HepG2 (cell line): Measurements from ENCODE around the gene LDB2. TPM values are rescaled to one million over a fixed set of nuclear protein-coding genes. Genes with fewer than 3 reads are reported as not detected.

Source experiments
- ATAC-seq: fragments of 200-7000 bp; cut with Tn5 transposase; 3 replicates; pipeline ENCODE4 v1.9.1; 2020; ENCODE audit warnings: mild to moderate bottlenecking, moderate library complexity
- BruUV-seq: library from RNA; stranded (reverse); fragments of 400-500 nt; replicated peaks from 2 replicates; lab custom pipeline; 2021; lab: Mats Ljungman, UMichigan
- CTCF ChIA-PET: fragments of 300-600 bp; formaldehyde crosslinking; extraction: SDS; loops from one replicate; lab custom pipeline; 2021; ENCODE audit warnings: low total read pairs, inconsistent platforms, low intra/inter-chr PET ratio; lab: Yijun Ruan, JAX
- POLR2A ChIA-PET: fragments of 350-600 bp; sonication (Branson Sonifier 250); formaldehyde crosslinking; loops from one replicate; lab custom pipeline; 2020; ENCODE audit warnings: antibody characterized with exemption, inconsistent platforms; lab: Yijun Ruan, JAX
- DNase-seq: peaks from one replicate; pipeline ENCODE4 v3.0.0-alpha.2; 2015; ENCODE audit warnings: low spot score
- FAIRE-seq: peaks from 3 replicates; lab custom pipeline; 2011; peaks lifted over from hg19 to GRCh38; lab: Jason Lieb, UNC
- H2AFZ ChIP-seq: one replicate; pipeline ENCODE4 v1.6.1; 2011; ENCODE audit warnings: low read length, inconsistent platforms
- H3K27ac ChIP-seq: fragments of 300-600 bp; 3 replicates; pipeline ENCODE4 v1.8.0; 2011; ENCODE audit warnings: mixed run types, mild to moderate bottlenecking, mixed read lengths, low read length, inconsistent platforms; ENCODE audit not compliant: insufficient read depth; ENCODE audit errors: extremely low read length
- H3K27me3 ChIP-seq, 2 experiments: fragments of 200-600 bp in 1 of 2; 2 replicates in 1 of 2; 3 replicates in 1 of 2; pipeline versions ENCODE4 v1.6.0 to v1.8.0; 2011; ENCODE audit warnings: low read length in 2 of 2, mild to moderate bottlenecking in 2 of 2, moderate library complexity in 2 of 2, inconsistent platforms in 1 of 2; ENCODE audit not compliant: insufficient read depth in 2 of 2, control insufficient read depth in 1 of 2
- H3K36me3 ChIP-seq, 2 experiments: fragments of 200-600 bp in 1 of 2; replicated peaks in 1 of 2; 2 replicates in 1 of 2; 3 replicates in 1 of 2; pipeline versions ENCODE4 v1.5.1 to v1.8.0; 2011; ENCODE audit warnings: low read length in 2 of 2, inconsistent platforms in 1 of 2; ENCODE audit not compliant: insufficient read depth in 2 of 2, control insufficient read depth in 1 of 2
- H3K4me1 ChIP-seq: 2 replicates; pipeline ENCODE4 v1.5.1; 2012; ENCODE audit warnings: low read length, inconsistent platforms; ENCODE audit not compliant: insufficient read depth
- H3K4me2 ChIP-seq: 2 replicates; pipeline ENCODE4 v1.6.0; 2011; ENCODE audit warnings: low read depth, low read length, inconsistent platforms
- H3K4me3 ChIP-seq, 3 experiments: fragments of 200-600 bp in 1 of 3; sonication (generic), shearing (Covaris generic) in 1 of 3; replicated peaks in 1 of 3; 2 replicates each; pipeline ENCODE4 v1.5.1; 2011 to 2016; ENCODE audit warnings: low read length in 3 of 3, inconsistent platforms in 2 of 3, low read depth in 2 of 3, mild to moderate bottlenecking in 2 of 3, control low read depth in 1 of 3, mixed read lengths in 1 of 3; ENCODE audit not compliant: insufficient read depth in 1 of 3
- H3K79me2 ChIP-seq: one replicate; pipeline ENCODE4 v1.6.1; 2011; ENCODE audit warnings: low read length, inconsistent platforms; ENCODE audit not compliant: insufficient read depth
- H3K9ac ChIP-seq: 2 replicates; pipeline ENCODE4 v1.6.0; 2011; ENCODE audit warnings: mild to moderate bottlenecking, low read depth, low read length, inconsistent platforms; ENCODE audit not compliant: insufficient read depth
- H3K9me3 ChIP-seq: 2 replicates; pipeline ENCODE4 v1.5.1; 2012; ENCODE audit warnings: mild to moderate bottlenecking, low read length
- H4K20me1 ChIP-seq: 2 replicates; pipeline ENCODE4 v1.6.0; 2011; ENCODE audit warnings: inconsistent platforms, mild to moderate bottlenecking, low read length, moderate library complexity; ENCODE audit not compliant: insufficient read depth
- ARID4A ChIP-seq: sonication (generic); formaldehyde crosslinking; IDR thresholded peaks from 2 replicates; pipeline ENCODE4 v1.5.0; 2020; ENCODE audit warnings: mild to moderate bottlenecking, missing genetic modification reagents, borderline replicate concordance
- CBFB ChIP-seq: sonication (generic); formaldehyde crosslinking; IDR thresholded peaks from 2 replicates; pipeline ENCODE4 v1.4.0; 2020; ENCODE audit warnings: missing genetic modification reagents
- CEBPG ChIP-seq: IDR thresholded peaks from 2 replicates; pipeline ENCODE4 v1.6.1; 2016
- DR1 ChIP-seq: sonication (generic); formaldehyde crosslinking; IDR thresholded peaks from 2 replicates; pipeline ENCODE4 v1.8.0; 2021; ENCODE audit warnings: mild to moderate bottlenecking, missing genetic modification reagents, inconsistent platforms
- GMEB1 ChIP-seq: sonication (generic); formaldehyde crosslinking; IDR thresholded peaks from 2 replicates; pipeline ENCODE4 v1.5.1; 2020; ENCODE audit warnings: missing genetic modification reagents, mild to moderate bottlenecking, borderline replicate concordance
- HES4 ChIP-seq: sonication (generic); formaldehyde crosslinking; IDR thresholded peaks from 2 replicates; pipeline ENCODE4 v1.9.0; 2021; ENCODE audit warnings: mild to moderate bottlenecking, missing genetic modification reagents, borderline replicate concordance
- HNRNPK ChIP-seq: fragments of 200-400 bp; formaldehyde crosslinking; IDR thresholded peaks from 2 replicates; pipeline ENCODE4 v1.6.1; 2018; ENCODE audit warnings: low read length, low read depth, moderate library complexity, mild to moderate bottlenecking; ENCODE audit not compliant: poor library complexity, severe bottlenecking
- PHF21A ChIP-seq: sonication (generic); formaldehyde crosslinking; IDR thresholded peaks from 2 replicates; pipeline ENCODE4 v1.5.0; 2020; ENCODE audit warnings: mild to moderate bottlenecking, missing genetic modification reagents
- PLSCR1 ChIP-seq: sonication (generic); formaldehyde crosslinking; IDR thresholded peaks from 2 replicates; pipeline ENCODE4 v1.5.0; 2020; ENCODE audit warnings: missing genetic modification reagents, mild to moderate bottlenecking, borderline replicate concordance
- ZBTB3 ChIP-seq: sonication (generic); formaldehyde crosslinking; IDR thresholded peaks from 2 replicates; pipeline ENCODE4 v1.4.0; 2020; ENCODE audit warnings: low read depth, mild to moderate bottlenecking, moderate library complexity, missing genetic modification reagents, borderline replicate concordance
- ZFP90 ChIP-seq: sonication (generic); formaldehyde crosslinking; IDR thresholded peaks from 2 replicates; pipeline ENCODE4 v1.8.0; 2022; ENCODE audit warnings: missing genetic modification reagents, mild to moderate bottlenecking, inconsistent platforms, borderline replicate concordance
- ZNF180 ChIP-seq: sonication (generic); formaldehyde crosslinking; IDR thresholded peaks from 2 replicates; pipeline ENCODE4 v1.4.0; 2020; ENCODE audit warnings: low read depth, missing genetic modification reagents, borderline replicate concordance
- ZNF549 ChIP-seq: sonication (generic); formaldehyde crosslinking; IDR thresholded peaks from 2 replicates; pipeline ENCODE4 v1.5.0; 2020; ENCODE audit warnings: missing genetic modification reagents
- ZNF747 ChIP-seq: sonication (generic); formaldehyde crosslinking; IDR thresholded peaks from 2 replicates; pipeline ENCODE4 v1.8.1; 2023; ENCODE audit warnings: missing genetic modification reagents, mild to moderate bottlenecking, borderline replicate concordance
- ZNF790 ChIP-seq: sonication (generic); formaldehyde crosslinking; IDR thresholded peaks from 2 replicates; pipeline ENCODE4 v1.8.0; 2022; ENCODE audit warnings: missing genetic modification reagents, mild to moderate bottlenecking, borderline replicate concordance
- ZNF879 ChIP-seq: sonication (generic); formaldehyde crosslinking; IDR thresholded peaks from 2 replicates; pipeline ENCODE4 v1.8.1; 2023; ENCODE audit warnings: missing genetic modification reagents
- ZSCAN5A ChIP-seq: sonication (generic); formaldehyde crosslinking; IDR thresholded peaks from 2 replicates; pipeline ENCODE4 v1.8.0; 2022; ENCODE audit warnings: mild to moderate bottlenecking, missing genetic modification reagents, borderline replicate concordance
- WGBS: methylation state at CpG from one replicate; pipeline ENCODE4 v1.1.6; 2017; ENCODE audit warnings: low lambda C conversion rate; 5-methylcytosine and 5-hydroxymethylcytosine counted together
- in situ Hi-C: cut with HindIII; loops from 2 replicates; pipeline ENCODE4 v1.10.0; 2017; ENCODE audit warnings: low pct_unique_long_range_greater_than_20kb; ENCODE audit not compliant: extremely low pct_ligation_motif_present
- intact Hi-C: fragments of 100-400 bp; cut with micrococcal nuclease; formaldehyde crosslinking; loops from one replicate; pipeline ENCODE4 v1.10.0; 2022; ENCODE audit not compliant: unreplicated experiment
- polyA plus RNA-seq, 8 experiments: library from polyadenylated mRNA; depleted of rRNA in 3 of 8; stranded (reverse) in 7 of 8; unstranded in 1 of 8; fragments of >200 nt; fragmentation: Illumina TruSeq in 4 of 8; extraction: Trizol in 4 of 8; gene quantifications; 2 replicates each; pipeline versions ENCODE4 v1.2.1 to v1.2.3, GENCODE V29; 2011 to 2016; ENCODE audit warnings: low read depth in 4 of 8, missing spikeins in 1 of 8, mixed read lengths in 1 of 8; ENCODE audit not compliant: insufficient read depth in 1 of 8
- total RNA-seq, 5 experiments: library from RNA; depleted of rRNA; stranded (reverse); fragments of >200 nt; fragmentation: Illumina TruSeq; extraction: Trizol; gene quantifications; 2 replicates each; pipeline ENCODE4 v1.2.3, GENCODE V29; 2016; ENCODE audit warnings: low read depth in 1 of 5

Gene LDB2
- total and polyA plus RNA-seq, 2 of the 13 experiments (the other 11 are each of a cell fraction or from before 2014, with no cell fraction given) = not detected

GRCh38 chr4:16691450-16691849 is 207.0 kb downstream of the LDB2 start:
- FAIRE-seq = no peak
- no peak overlapping the region for H3K4me3 ChIP-seq
- H3K79me2 ChIP-seq = no peaks in the 10 kb centered on the region
- TF ChIP-seq ARID4A (CRISPR knock-in tag) = no peak
- TF ChIP-seq CEBPG (CRISPR knock-in tag) = no peak
- no peak for TF ChIP-seq CBFB
- no peak for TF ChIP-seq HNRNPK
- TF ChIP-seq ZNF879 = no peak
- TF ChIP-seq ZSCAN5A = no peak
- no peak for TF ChIP-seq DR1 (CRISPR knock-in tag)
- TF ChIP-seq ZNF790 (CRISPR knock-in tag) = no peak
- no peak for TF ChIP-seq ZFP90
- no peak for TF ChIP-seq HES4 (CRISPR knock-in tag)
- TF ChIP-seq ZNF180 = no peak
- no peak for TF ChIP-seq PLSCR1 (CRISPR knock-in tag)
- TF ChIP-seq GMEB1 (CRISPR knock-in tag) = no peak
- no peak for TF ChIP-seq PHF21A (CRISPR knock-in tag)
- TF ChIP-seq ZNF549 (CRISPR knock-in tag) = no peak
- no peak for TF ChIP-seq ZNF747 (CRISPR knock-in tag)
- TF ChIP-seq ZBTB3 (CRISPR knock-in tag) = no peak
- H3K9me3 ChIP-seq = no peaks in the 10 kb centered on the region
- H3K27me3 ChIP-seq = no peaks in the 10 kb centered on the region
- no peak for DNase-seq
- H3K36me3 ChIP-seq = no peaks in the 10 kb centered on the region
- intact Hi-C loops = no loop called here
- WGBS = 0% methylated on average over 1 of the region's 1 CpG
- H3K27ac ChIP-seq = no peak overlapping the region
- POLR2A ChIA-PET = no interaction called here
- no peaks in the 10 kb centered on the region for H4K20me1 ChIP-seq
- H2AFZ ChIP-seq = no peak overlapping the region
- no peak overlapping the region for H3K4me2 ChIP-seq
- in situ Hi-C loops = no loop called here
- CTCF ChIA-PET = no interaction called here
- no TSS peak for BruUV-seq
- ATAC-seq = no peak
- no peaks in the 10 kb centered on the region for H3K4me1 ChIP-seq
- H3K9ac ChIP-seq = no peak overlapping the region
